Astrocyte of the cerebellum (primary cell): ENCODE results near the gene TMEM95.
A peak's percentile ranks its signal among the peaks of the same experiment; 100 is the strongest.

Source experiments
- DNase-seq: peaks from one replicate; pipeline ENCODE4 v3.0.0-alpha.2; 2011; ENCODE audit warnings: low read depth
- H3K4me3 ChIP-seq: 2 replicates; pipeline ENCODE4 v1.5.1; 2011; ENCODE audit warnings: mild to moderate bottlenecking, low read depth, low read length, moderate library complexity
- CTCF ChIP-seq: IDR thresholded peaks from 2 replicates; pipeline ENCODE4 v1.5.1; 2012; ENCODE audit warnings: low read length, low read depth, moderate library complexity, mild to moderate bottlenecking; ENCODE audit errors: missing control alignments
- in situ Hi-C: cut with HindIII; loops from 2 replicates; pipeline ENCODE4 v1.10.0; 2017; ENCODE audit warnings: low sequenced_read_pairs

TMEM95 gene

GRCh38 chr17:7403977-7404736, 49.2 kb downstream of the TMEM95 start, which contains the start of gene TMEM256:
Gene TMEM256 (minus strand): TSS chr17:7404097. CDS start chr17:7404084, 13 bp downstream.
- peak; percentile 99 for DNase-seq
- in situ Hi-C loops: no loop called here
- TF ChIP-seq CTCF: no peak
- peak within 1 kb of the TSS; percentile 72 for H3K4me3 ChIP-seq

GRCh38 chr17:7404737-7405349, 49.9 kb downstream of the TMEM95 start:
- no peak for TF ChIP-seq CTCF
- no peak for DNase-seq
- in situ Hi-C loops: no loop called here
- H3K4me3 ChIP-seq: peak overlapping the region; percentile 72

DNA sequence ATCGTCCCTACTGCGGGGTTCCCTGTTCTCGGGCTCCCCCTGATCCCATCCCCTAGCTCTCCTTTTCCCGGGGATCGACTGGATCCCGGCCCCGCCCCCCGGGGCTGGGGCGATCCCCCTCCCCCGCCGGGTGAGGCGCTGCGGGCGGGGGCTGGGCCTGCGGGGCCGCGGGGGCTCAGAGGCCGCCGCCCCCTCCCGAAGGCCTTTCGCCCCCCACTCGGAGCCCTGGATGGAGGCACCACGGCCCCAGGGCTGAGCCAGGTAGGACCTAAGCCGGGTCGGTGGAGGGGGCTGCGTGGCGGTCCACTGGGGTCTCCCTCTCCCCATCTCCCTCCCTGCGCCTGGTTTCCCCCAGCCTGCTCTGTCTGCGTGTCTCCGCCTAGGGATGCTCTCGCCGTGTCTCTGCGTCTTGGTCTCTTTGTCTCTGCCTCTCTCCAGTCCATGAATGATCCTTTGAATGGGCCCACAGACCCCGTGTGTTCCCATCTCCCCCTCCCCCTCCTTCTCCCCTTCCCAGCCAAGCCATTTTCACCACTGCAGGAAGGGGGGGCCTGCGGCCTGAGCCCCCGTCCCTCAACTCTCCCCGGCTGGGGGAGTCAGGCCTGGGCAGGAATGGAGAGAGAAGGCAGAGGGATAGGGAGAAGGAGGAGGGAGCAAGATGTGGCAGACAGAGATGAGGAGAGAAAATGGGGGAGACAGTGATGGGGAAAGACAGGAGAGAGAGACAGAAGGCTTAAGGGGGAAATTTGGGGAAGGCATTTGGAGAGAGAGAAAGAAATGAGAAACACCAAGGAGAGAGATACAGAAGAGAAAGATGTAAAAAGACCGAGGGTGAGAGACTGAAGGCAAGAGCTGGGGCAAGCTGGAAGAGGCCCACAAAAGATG, 50.6 kb downstream of the TMEM95 start:
- TF ChIP-seq CTCF: no peak
- in situ Hi-C loops: no loop called here
- no peak for DNase-seq
- peak overlapping the region; percentile 72 for H3K4me3 ChIP-seq

DNA sequence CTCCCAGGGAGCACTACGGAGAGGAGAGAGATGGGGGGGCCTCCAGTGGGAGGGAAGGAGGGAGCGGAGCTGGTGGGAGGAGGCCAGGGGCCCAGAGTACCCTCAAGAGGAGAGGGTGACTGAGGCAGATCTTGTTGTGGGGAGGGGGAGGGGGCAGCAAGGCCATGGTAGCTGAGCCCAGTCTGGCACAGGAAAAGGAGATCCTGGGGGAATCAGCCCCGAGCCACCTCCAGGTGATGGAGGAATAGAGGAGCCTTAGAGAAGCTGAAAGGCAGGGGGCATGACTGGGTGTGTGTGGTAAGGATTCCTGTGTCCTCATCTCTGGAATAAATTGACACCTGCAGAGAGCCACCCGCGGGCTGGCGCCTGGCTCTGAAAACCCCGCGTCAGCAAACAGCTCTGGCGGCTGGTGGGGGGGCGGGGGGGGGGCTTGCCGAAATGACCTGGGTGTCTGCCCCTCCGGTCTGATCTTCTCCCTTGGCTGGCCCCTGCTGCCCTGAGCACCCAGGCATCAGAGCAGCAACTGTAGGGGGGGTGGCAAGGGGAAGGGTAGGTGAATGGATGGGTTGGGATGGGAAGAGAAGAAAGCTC, 51.4 kb downstream of the TMEM95 start:
- peak overlapping the region; percentile 72 for H3K4me3 ChIP-seq
- DNase-seq: no peak
- no peak for TF ChIP-seq CTCF
- in situ Hi-C loops: no loop called here
